Stimulated activated CD4-positive, alpha-beta T cell treated with anti-CD3 and anti-CD28 coated beads, Interleukin-15, amount 100 ng/mL, for 1 hour (primary cell): Measurements from ENCODE around the gene SLC8B1.
"Not testable (repeated sequence)": the region's sequence is repeated elsewhere in the genome, so short reads cannot be mapped to it uniquely, and the experiment has no call there.

ENCODE experiments used
- DNase-seq, 2 donors: peaks; one replicate each; pipeline ENCODE4 v3.0.0-alpha.2; 2020; ENCODE audit warnings: low read depth in 1 of 2, low spot score in 1 of 2

The SLC8B1 gene

GRCh38 chr12:113358381-113359132 lies 23.6 kb upstream of the SLC8B1 start, which contains the start of gene PLBD2:
PLBD2 (plus strand) TSS chr12:113358587; CDS start chr12:113358601, 14 bp downstream.
- DNase-seq = peak; percentile 89 to 92

- not testable (repeated sequence) for DNase-seq
Measured at GRCh38 chr12:113354192-113354591, 19.3 kb upstream of the SLC8B1 start.

GRCh38 chr12:113351089-113351488 lies 16.2 kb upstream of the SLC8B1 start:
- no peak for DNase-seq

- no peak for DNase-seq
Measured at GRCh38 chr12:113348849-113349536, 14.1 kb upstream of the SLC8B1 start.

GRCh38 chr12:113347892-113348291 lies 13.0 kb upstream of the SLC8B1 start:
- no peak for DNase-seq

GRCh38 chr12:113347107-113347506 lies 12.2 kb upstream of the SLC8B1 start:
- no peak for DNase-seq

GRCh38 chr12:113346353-113346752 lies 11.4 kb upstream of the SLC8B1 start:
- DNase-seq = no peak

GRCh38 chr12:113345318-113345717 lies 10.4 kb upstream of the SLC8B1 start:
- no peak for DNase-seq

- DNase-seq = no peak
Measured at GRCh38 chr12:113341535-113341934, 6.6 kb upstream of the SLC8B1 start.

GRCh38 chr12:113340061-113340460 lies 5.2 kb upstream of the SLC8B1 start:
- no peak for DNase-seq

- no peak for DNase-seq
Measured at GRCh38 chr12:113339540-113339939, 4.6 kb upstream of the SLC8B1 start.

- DNase-seq = no peak
Measured at GRCh38 chr12:113333877-113334785, 778 bp downstream of the SLC8B1 start.

GRCh38 chr12:113333418-113333750 lies 1.5 kb downstream of the SLC8B1 start:
- DNase-seq = no peak

- DNase-seq = no peak
Measured at GRCh38 chr12:113332688-113333417, 2.1 kb downstream of the SLC8B1 start.

GRCh38 chr12:113330505-113330904 lies 4.4 kb downstream of the SLC8B1 start:
- DNase-seq = no peak

- no peak for DNase-seq
Measured at GRCh38 chr12:113329791-113330417, 5.0 kb downstream of the SLC8B1 start.

- DNase-seq = no peak
Measured at GRCh38 chr12:113329022-113329790, 5.7 kb downstream of the SLC8B1 start.

- no peak for DNase-seq
Measured at GRCh38 chr12:113328368-113328889, 6.5 kb downstream of the SLC8B1 start.

GRCh38 chr12:113326775-113327395 lies 8.0 kb downstream of the SLC8B1 start:
- no peak for DNase-seq
